Astrocyte of the cerebellum (primary cell): ENCODE measurements around the gene SRMS.

ENCODE experiments used
- DNase-seq: peaks from one replicate; pipeline ENCODE4 v3.0.0-alpha.2; 2011; ENCODE audit warnings: low read depth
- H3K4me3 ChIP-seq: 2 replicates; pipeline ENCODE4 v1.5.1; 2011; ENCODE audit warnings: mild to moderate bottlenecking, low read depth, low read length, moderate library complexity
- in situ Hi-C: cut with HindIII; loops from 2 replicates; pipeline ENCODE4 v1.10.0; 2017; ENCODE audit warnings: low sequenced_read_pairs
- TF ChIP-seq, protein P1 (sequence below): IDR thresholded peaks from 2 replicates; pipeline ENCODE4 v1.5.1; 2012; ENCODE audit warnings: low read length, low read depth, moderate library complexity, mild to moderate bottlenecking; ENCODE audit errors: missing control alignments

Gene SRMS

DNA sequence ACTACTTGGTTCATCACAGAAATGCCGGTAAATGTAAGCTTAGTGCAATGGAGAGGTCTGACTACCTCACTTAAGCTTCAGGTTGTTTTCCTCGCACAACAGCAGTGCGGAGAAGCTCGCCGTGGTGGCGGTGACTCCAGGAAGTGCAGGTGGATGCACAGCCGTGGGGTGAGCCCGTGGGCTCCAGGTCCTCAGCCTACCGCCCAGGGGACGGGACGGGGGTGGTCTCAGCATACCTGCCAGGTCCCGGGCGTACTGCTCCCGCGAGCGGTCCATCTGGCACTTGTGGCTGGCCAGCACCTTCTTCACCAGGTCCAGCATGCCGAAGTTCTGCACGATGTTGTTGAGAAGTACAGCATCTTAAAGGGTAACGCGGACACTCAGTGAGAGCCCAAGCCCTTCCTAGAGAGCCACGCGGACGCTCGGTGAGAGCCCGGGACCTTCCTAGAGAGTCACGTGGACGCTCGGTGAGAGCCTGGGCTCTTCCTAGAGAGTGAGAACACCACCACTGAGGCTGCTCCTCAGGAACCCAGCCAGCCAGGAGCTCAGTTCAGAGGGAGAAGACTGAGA lies 44.3 kb upstream of the SRMS start:
- TF ChIP-seq, protein P1, sequence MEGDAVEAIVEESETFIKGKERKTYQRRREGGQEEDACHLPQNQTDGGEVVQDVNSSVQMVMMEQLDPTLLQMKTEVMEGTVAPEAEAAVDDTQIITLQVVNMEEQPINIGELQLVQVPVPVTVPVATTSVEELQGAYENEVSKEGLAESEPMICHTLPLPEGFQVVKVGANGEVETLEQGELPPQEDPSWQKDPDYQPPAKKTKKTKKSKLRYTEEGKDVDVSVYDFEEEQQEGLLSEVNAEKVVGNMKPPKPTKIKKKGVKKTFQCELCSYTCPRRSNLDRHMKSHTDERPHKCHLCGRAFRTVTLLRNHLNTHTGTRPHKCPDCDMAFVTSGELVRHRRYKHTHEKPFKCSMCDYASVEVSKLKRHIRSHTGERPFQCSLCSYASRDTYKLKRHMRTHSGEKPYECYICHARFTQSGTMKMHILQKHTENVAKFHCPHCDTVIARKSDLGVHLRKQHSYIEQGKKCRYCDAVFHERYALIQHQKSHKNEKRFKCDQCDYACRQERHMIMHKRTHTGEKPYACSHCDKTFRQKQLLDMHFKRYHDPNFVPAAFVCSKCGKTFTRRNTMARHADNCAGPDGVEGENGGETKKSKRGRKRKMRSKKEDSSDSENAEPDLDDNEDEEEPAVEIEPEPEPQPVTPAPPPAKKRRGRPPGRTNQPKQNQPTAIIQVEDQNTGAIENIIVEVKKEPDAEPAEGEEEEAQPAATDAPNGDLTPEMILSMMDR, result no peak
- H3K4me3 ChIP-seq, result no peak overlapping the region
- in situ Hi-C loops, result no loop called here
- DNase-seq, result no peak

- H3K4me3 ChIP-seq, result no peak overlapping the region
- TF ChIP-seq, protein P1, result no peak
- in situ Hi-C loops, result no loop called here
- DNase-seq, result no peak
These were observed 43.6 kb upstream of the SRMS start for GRCh38 chr20:63591147-63591533.

DNA sequence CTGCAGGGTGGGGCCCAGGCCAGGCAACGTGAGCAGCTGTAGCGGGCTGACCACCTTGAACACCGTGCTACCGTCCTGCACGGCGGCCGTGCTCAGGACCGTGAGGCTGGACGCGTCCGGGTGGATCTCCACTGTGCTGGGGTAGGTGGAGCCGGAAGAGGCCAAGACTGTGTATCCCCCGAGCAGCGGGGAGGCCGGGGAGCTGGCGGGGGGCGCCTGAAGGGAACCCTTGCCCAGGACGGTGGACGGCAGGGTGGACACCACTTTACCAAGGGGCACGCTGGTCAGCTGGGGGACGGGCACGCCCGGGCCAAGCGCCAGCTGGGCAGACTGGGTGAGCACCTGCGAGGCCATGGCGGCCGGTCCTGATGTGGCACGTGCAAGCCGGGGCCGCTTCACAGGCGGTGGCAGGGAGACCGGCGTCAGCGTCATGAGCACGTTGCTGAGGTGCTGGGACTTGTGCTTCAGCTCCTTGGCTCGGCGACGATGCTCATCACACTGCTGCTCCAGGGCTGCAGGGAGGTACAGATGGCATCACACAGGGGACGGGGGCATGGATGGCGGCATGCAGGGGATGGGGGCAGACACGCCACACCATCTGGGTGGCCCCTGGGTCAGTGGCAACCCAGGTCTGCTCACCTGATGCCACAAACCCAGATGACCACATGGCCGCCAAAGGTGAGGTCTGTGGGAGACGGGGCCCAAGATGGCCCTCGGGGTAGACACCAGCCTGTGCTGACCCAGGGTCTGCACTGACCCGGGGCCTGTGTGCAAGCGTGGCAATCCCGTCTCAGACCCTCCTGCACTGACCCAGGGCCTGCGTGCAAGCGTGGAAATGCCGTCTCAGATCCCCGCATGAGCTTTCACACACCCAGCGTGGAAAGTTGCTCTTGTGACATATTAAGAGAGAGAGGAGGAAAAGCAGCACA lies 42.9 kb upstream of the SRMS start:
- DNase-seq, result no peak
- in situ Hi-C loops, result no loop called here
- no peak overlapping the region for H3K4me3 ChIP-seq
- TF ChIP-seq, protein P1, result no peak

- no peak overlapping the region for H3K4me3 ChIP-seq
- in situ Hi-C loops, result no loop called here
- DNase-seq, result no peak
- TF ChIP-seq, protein P1, result no peak
These were observed 42.0 kb upstream of the SRMS start for GRCh38 chr20:63589261-63590217.

DNA sequence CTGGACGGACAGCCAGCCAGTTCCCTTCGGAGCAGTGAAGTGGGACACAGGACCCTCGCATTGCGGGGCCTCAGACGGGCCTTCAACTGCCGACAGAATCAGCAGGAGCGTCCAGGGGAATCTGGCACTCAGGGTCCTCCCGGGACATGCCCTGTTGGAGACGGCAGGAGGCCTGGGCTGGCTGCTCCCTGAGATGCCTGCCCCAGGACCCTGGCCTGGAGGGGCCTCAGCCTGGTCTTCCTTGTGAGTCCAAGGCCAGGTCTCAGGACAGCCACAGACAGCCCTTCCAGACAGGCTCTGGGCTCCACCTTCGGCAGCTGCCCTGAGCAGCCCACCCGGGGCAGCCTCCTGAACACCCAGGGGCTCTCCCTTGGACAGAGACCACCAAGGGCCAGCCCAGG lies 41.1 kb upstream of the SRMS start:
- in situ Hi-C loops, result no loop called here
- DNase-seq, result no peak
- TF ChIP-seq, protein P1, result no peak
- H3K4me3 ChIP-seq, result no peak overlapping the region
